ENCODE measurements around the gene PPP2R2C. TPM values are rescaled to one million over a fixed set of nuclear protein-coding genes. Genes with fewer than 3 reads are reported as not detected.

PPP2R2C gene
- total and polyA plus RNA-seq, 4 donors = 0.25 to 1.3 (median 0.65) TPM; not detected in 1

DNA sequence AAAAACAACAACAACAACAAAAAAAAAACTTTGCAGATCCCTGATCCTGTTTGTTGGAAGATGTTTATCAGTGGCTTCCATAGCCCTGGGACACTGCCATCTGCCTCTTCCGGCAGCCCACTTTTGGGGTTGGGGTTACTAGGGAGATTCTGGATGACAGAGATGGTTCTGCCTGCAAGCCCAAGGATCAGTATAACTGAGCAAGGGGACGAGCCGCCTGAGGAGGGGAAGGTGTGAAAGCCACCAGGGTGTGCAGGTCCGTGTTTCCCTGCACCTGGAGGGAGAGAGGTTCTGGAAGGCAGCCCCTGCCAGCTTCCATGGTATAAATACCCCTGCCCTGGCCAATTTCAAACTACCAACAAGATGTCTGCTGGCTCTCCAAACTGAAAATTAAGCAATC is 41.5 kb downstream of the PPP2R2C start:
- Histone ChIP-seq H3K27me3 (ENCODE audit: control insufficient read depth in 1 of 2, insufficient read depth in 2 of 2, low read length in 1 of 2) (no peaks in the 10 kb centered on the region), H3K36me3 (ENCODE audit: control insufficient read depth in 1 of 2, insufficient read depth in 2 of 2, low read length in 1 of 2) (no peaks in the 10 kb centered on the region), H3K27ac (ENCODE audit: low read depth in 1 of 2, low read length in 2 of 2) (no peak overlapping the region), H3K9me3 (ENCODE audit: control insufficient read depth, low read length) (peaks cover 3% of the 10 kb centered on the region), H3K4me1 (ENCODE audit: control insufficient read depth in 1 of 2, insufficient read depth in 2 of 2, low read length in 2 of 2) (no peaks in the 10 kb centered on the region), H3K4me3 (ENCODE audit: low read length in 2 of 2) (no peak overlapping the region)
- ATAC-seq (ENCODE audit: low FRiP score) (no peak), DNase-seq (peak in 1 of 2 donors; percentile 34)
- WGBS, 2 donors = 88 to 92% methylated on average over 4 of the region's 4 CpGs
- intact Hi-C loops (cut with DNase I) = no loop called here

DNA sequence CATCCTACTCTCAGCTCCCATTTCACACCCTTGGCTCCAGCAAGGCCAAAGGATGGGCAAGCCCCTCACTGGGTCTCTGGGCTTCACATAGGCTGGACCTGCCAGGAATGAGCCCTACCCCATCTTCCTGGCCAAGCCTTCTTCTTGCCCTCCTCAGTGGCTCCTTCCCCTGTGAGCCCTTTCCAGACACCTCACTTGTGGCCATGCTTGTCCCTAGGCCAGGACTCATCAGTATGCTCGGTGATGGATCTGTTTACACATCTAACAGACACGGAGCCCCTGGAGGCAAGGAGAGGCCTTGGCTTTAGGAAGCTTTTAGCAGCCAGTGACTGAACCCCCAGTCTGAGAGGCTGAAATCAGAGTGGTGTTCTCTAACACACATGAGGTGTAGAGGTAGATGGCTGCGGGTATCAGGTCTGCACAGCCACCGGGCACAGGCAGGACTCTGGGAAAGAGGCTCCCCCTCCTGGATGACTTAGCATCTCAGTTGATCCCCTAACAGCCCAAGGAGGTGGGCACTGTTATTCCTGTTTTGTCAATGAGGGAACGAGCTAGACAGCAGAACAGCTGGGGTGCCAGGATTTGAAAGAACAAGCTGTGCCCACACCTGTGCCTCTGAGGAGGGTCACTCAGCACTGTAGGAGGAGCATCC is 44.8 kb downstream of the PPP2R2C start:
- no peaks in the 10 kb centered on the region for H3K27me3 ChIP-seq (ENCODE audit: control insufficient read depth in 1 of 2, insufficient read depth in 2 of 2, low read length in 1 of 2)
- ATAC-seq (ENCODE audit: low FRiP score) = no peak
- intact Hi-C loops (cut with DNase I) = no loop called here
- H3K4me3 ChIP-seq (ENCODE audit: low read length in 2 of 2) = no peak overlapping the region
- H3K27ac ChIP-seq (ENCODE audit: low read depth in 1 of 2, low read length in 2 of 2) = no peak overlapping the region
- H3K36me3 ChIP-seq (ENCODE audit: control insufficient read depth in 1 of 2, insufficient read depth in 2 of 2, low read length in 1 of 2) = no peaks in the 10 kb centered on the region
- peaks cover 3% of the 10 kb centered on the region for H3K9me3 ChIP-seq (ENCODE audit: control insufficient read depth, low read length)
- H3K4me1 ChIP-seq (ENCODE audit: control insufficient read depth in 1 of 2, insufficient read depth in 2 of 2, low read length in 2 of 2) = no peaks in the 10 kb centered on the region
- DNase-seq = no peak
- 85 to 92% methylated on average over 5 of the region's 5 CpGs for WGBS, 2 donors

DNA sequence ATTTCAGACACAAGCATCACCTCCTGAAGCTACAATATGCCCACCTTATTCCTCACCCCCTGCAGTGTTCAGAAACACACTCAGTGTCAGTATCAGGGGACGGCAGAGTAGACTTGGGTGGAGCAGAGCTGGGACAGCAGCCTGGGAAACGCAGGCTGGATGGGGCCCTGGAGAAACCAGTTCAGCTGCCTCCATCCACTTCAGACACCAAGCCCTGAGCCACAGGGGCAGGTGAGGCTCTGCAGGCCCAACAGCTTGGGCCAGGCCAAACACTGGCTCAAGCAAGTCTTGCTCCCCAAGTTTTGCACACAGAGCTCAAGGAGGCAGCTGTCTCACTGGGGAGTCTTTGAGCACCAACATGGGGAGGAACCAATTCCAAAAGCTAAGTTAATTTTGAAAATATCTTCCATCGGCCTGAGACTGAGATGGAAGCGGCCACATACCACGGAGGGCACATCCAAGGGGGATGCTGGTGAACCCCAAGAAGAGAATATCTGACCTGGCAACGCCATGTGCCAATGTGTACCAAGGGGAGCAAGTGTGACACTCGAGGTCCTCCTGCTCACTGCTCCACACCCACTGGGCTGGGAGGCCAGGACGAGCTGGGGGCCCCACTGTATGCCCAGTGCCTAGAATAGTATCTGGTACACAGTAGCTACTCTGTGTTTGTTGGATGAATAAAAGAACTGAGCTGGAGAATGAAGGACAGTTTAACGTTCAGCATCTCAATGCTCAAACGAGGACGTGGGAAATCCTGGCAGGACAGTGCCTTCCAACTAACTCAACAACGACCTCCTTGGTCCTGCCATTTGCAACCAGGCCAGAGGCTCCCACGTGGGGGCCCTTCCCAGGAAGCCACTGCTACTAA is 45.6 kb downstream of the PPP2R2C start:
- Histone ChIP-seq H3K36me3 (ENCODE audit: control insufficient read depth in 1 of 2, insufficient read depth in 2 of 2, low read length in 1 of 2) (no peaks in the 10 kb centered on the region), H3K27ac (ENCODE audit: low read depth in 1 of 2, low read length in 2 of 2) (no peak overlapping the region), H3K4me3 (ENCODE audit: low read length in 2 of 2) (no peak overlapping the region), H3K4me1 (ENCODE audit: control insufficient read depth in 1 of 2, insufficient read depth in 2 of 2, low read length in 2 of 2) (no peaks in the 10 kb centered on the region), H3K9me3 (ENCODE audit: control insufficient read depth, low read length) (no peaks in the 10 kb centered on the region), H3K27me3 (ENCODE audit: control insufficient read depth in 1 of 2, insufficient read depth in 2 of 2, low read length in 1 of 2) (no peaks in the 10 kb centered on the region)
- ATAC-seq (ENCODE audit: low FRiP score) (no peak), DNase-seq (no peak)
- 79 to 80% methylated on average over 13 of the region's 13 CpGs for whole genome bisulfite sequencing, 2 donors
- intact Hi-C loops (cut with DNase I) = no loop called here

DNA sequence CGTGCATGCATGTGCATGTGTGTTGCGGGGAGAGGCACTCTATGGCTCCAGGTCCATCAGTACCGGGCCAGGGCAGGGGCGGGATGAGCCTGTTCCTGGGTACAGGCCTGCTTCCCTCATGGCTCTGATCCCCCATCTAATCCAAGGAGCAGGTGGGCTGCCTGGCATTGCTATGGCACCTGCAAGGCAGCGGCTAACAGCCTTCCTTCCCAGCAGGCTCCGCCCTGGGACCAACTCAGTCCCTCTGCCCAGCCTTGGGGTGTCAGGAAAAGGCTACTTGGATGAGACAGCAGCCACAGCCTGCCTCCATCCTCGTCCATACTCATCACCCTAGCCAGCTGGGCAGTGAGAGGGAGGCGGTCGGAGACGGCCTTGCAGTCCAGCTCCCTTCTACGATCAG is 46.5 kb downstream of the PPP2R2C start:
- no peak overlapping the region for H3K27ac ChIP-seq (ENCODE audit: low read depth in 1 of 2, low read length in 2 of 2)
- H3K27me3 ChIP-seq (ENCODE audit: control insufficient read depth in 1 of 2, insufficient read depth in 2 of 2, low read length in 1 of 2) = no peaks in the 10 kb centered on the region
- H3K9me3 ChIP-seq (ENCODE audit: control insufficient read depth, low read length) = no peaks in the 10 kb centered on the region
- 91 to 95% methylated on average over 11 of the region's 11 CpGs for WGBS, 2 donors
- ATAC-seq (ENCODE audit: low FRiP score) (no peak), DNase-seq (no peak)
- intact Hi-C loops (cut with DNase I) = no loop called here
- no peak overlapping the region for H3K4me3 ChIP-seq (ENCODE audit: low read length in 2 of 2)
- no peaks in the 10 kb centered on the region for H3K4me1 ChIP-seq (ENCODE audit: control insufficient read depth in 1 of 2, insufficient read depth in 2 of 2, low read length in 2 of 2)
- no peaks in the 10 kb centered on the region for H3K36me3 ChIP-seq (ENCODE audit: control insufficient read depth in 1 of 2, insufficient read depth in 2 of 2, low read length in 1 of 2)

DNA sequence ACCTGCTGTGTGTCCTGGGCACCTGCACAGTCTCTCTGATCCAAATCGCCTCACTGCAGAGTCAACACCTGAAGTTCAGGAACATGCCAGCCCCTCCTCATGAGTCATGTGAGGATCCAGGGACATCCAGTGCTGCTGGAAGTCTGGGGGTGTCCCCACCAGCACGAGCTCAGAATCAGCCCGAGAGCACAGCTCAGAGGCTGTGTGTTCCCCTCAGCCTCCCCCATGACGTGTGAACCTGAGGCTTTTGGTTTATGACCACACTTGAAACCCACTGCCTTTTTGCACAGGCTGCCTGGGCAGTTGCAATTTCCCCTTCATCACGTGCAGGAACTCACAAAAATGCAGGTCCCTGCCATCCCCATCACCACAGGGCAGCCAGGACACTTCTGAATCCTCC is 47.1 kb downstream of the PPP2R2C start:
- WGBS, 2 donors = 70 to 73% methylated on average over 5 of the region's 5 CpGs
- DNase-seq (peak in 1 of 2 donors; percentile 40), ATAC-seq (ENCODE audit: low FRiP score) (no peak)
- Histone ChIP-seq H3K4me3 (ENCODE audit: low read length in 2 of 2) (no peak overlapping the region), H3K4me1 (ENCODE audit: control insufficient read depth in 1 of 2, insufficient read depth in 2 of 2, low read length in 2 of 2) (no peaks in the 10 kb centered on the region), H3K36me3 (ENCODE audit: control insufficient read depth in 1 of 2, insufficient read depth in 2 of 2, low read length in 1 of 2) (no peaks in the 10 kb centered on the region), H3K27me3 (ENCODE audit: control insufficient read depth in 1 of 2, insufficient read depth in 2 of 2, low read length in 1 of 2) (no peaks in the 10 kb centered on the region), H3K9me3 (ENCODE audit: control insufficient read depth, low read length) (no peaks in the 10 kb centered on the region), H3K27ac (ENCODE audit: low read depth in 1 of 2, low read length in 2 of 2) (no peak overlapping the region)
- intact Hi-C loops (cut with DNase I) = no loop called here

GRCh38 chr4:6424425-6424824 is 48.0 kb downstream of the PPP2R2C start:
- Histone ChIP-seq H3K4me1 (ENCODE audit: control insufficient read depth in 1 of 2, insufficient read depth in 2 of 2, low read length in 2 of 2) (no peaks in the 10 kb centered on the region), H3K27me3 (ENCODE audit: control insufficient read depth in 1 of 2, insufficient read depth in 2 of 2, low read length in 1 of 2) (no peaks in the 10 kb centered on the region), H3K4me3 (ENCODE audit: low read length in 2 of 2) (no peak overlapping the region), H3K27ac (ENCODE audit: low read depth in 1 of 2, low read length in 2 of 2) (no peak overlapping the region), H3K9me3 (ENCODE audit: control insufficient read depth, low read length) (no peaks in the 10 kb centered on the region), H3K36me3 (ENCODE audit: control insufficient read depth in 1 of 2, insufficient read depth in 2 of 2, low read length in 1 of 2) (no peaks in the 10 kb centered on the region)
- intact Hi-C loops (cut with DNase I) = no loop called here
- ATAC-seq (ENCODE audit: low FRiP score) (no peak), DNase-seq (peak in 1 of 2 donors; percentile 59)
- WGBS, 2 donors = 81 to 91% methylated on average over 7 to 9 of the region's 9 CpGs

GRCh38 chr4:6423575-6423974 is 48.8 kb downstream of the PPP2R2C start:
- intact Hi-C loops (cut with DNase I) = no loop called here
- Histone ChIP-seq H3K4me3 (ENCODE audit: low read length in 2 of 2) (no peak overlapping the region), H3K27me3 (ENCODE audit: control insufficient read depth in 1 of 2, insufficient read depth in 2 of 2, low read length in 1 of 2) (no peaks in the 10 kb centered on the region), H3K9me3 (ENCODE audit: control insufficient read depth, low read length) (no peaks in the 10 kb centered on the region), H3K4me1 (ENCODE audit: control insufficient read depth in 1 of 2, insufficient read depth in 2 of 2, low read length in 2 of 2) (no peaks in the 10 kb centered on the region), H3K27ac (ENCODE audit: low read depth in 1 of 2, low read length in 2 of 2) (no peak overlapping the region), H3K36me3 (ENCODE audit: control insufficient read depth in 1 of 2, insufficient read depth in 2 of 2, low read length in 1 of 2) (no peaks in the 10 kb centered on the region)
- no peak for ATAC-seq (ENCODE audit: low FRiP score)
- 72 to 92% methylated on average over 2 of the region's 2 CpGs for WGBS, 2 donors
- DNase-seq = no peak

DNA sequence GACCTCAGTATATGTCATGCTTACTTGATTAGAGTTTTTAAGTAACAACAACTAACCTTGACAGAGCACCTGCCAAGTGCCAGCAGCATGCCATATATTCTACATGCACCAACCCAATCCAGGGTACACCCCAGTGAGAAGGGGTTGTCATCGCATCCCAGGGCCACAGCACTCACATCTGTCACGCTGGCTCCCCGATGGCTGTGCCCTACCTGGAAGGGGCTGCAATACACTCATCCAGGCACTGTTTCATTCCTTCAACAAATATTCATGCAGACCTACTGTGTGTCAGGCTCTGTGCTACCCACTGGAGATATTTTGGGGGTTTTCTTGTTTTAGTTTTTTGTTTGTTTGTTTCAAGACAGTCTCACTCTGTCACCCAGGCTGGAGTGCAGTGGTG is 49.5 kb downstream of the PPP2R2C start:
- ATAC-seq (ENCODE audit: low FRiP score) = no peak
- no peaks in the 10 kb centered on the region for H3K27me3 ChIP-seq (ENCODE audit: control insufficient read depth in 1 of 2, insufficient read depth in 2 of 2, low read length in 1 of 2)
- H3K36me3 ChIP-seq (ENCODE audit: control insufficient read depth in 1 of 2, insufficient read depth in 2 of 2, low read length in 1 of 2) = no peaks in the 10 kb centered on the region
- H3K9me3 ChIP-seq (ENCODE audit: control insufficient read depth, low read length) = no peaks in the 10 kb centered on the region
- DNase-seq = peak in 1 of 2 donors; percentile 23
- intact Hi-C loops (cut with DNase I) = no loop called here
- H3K27ac ChIP-seq (ENCODE audit: low read depth in 1 of 2, low read length in 2 of 2) = no peak overlapping the region
- H3K4me1 ChIP-seq (ENCODE audit: control insufficient read depth in 1 of 2, insufficient read depth in 2 of 2, low read length in 2 of 2) = no peaks in the 10 kb centered on the region
- WGBS, 2 donors = 95 to 97% methylated on average over 3 of the region's 3 CpGs
- no peak overlapping the region for H3K4me3 ChIP-seq (ENCODE audit: low read length in 2 of 2)

DNA sequence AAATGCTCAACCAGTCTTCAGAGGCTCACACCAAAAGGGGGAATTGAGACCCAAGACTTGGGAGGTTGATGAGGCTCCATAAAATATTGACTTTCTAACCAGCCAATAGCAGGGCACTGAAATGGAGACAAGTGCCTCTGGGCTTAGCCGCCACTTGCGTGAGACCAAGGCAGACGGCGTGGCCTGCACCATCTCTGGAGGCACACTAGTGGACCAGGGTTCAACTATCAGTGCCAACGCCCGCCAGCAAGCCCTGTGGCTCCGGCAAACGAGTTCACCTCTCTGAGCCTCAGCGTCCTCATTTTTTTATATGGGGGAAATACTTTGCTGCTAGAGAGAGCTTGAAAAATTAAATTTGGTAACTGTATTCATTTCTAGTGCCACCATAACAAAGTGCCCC is 50.3 kb downstream of the PPP2R2C start:
- H3K4me1 ChIP-seq (ENCODE audit: control insufficient read depth in 1 of 2, insufficient read depth in 2 of 2, low read length in 2 of 2) = no peaks in the 10 kb centered on the region
- WGBS, 2 donors = 96 to 98% methylated on average over 9 of the region's 9 CpGs
- no peak overlapping the region for H3K4me3 ChIP-seq (ENCODE audit: low read length in 2 of 2)
- no peak for ATAC-seq (ENCODE audit: low FRiP score)
- H3K27me3 ChIP-seq (ENCODE audit: control insufficient read depth in 1 of 2, insufficient read depth in 2 of 2, low read length in 1 of 2) = no peaks in the 10 kb centered on the region
- no peak overlapping the region for H3K27ac ChIP-seq (ENCODE audit: low read depth in 1 of 2, low read length in 2 of 2)
- intact Hi-C loops (cut with DNase I) = no loop called here
- H3K9me3 ChIP-seq (ENCODE audit: control insufficient read depth, low read length) = no peaks in the 10 kb centered on the region
- no peaks in the 10 kb centered on the region for H3K36me3 ChIP-seq (ENCODE audit: control insufficient read depth in 1 of 2, insufficient read depth in 2 of 2, low read length in 1 of 2)
- DNase-seq = peak in 1 of 2 donors; percentile 44
